ENCODE results near the gene DBH. TPM values are rescaled to one million over a fixed set of nuclear protein-coding genes. Genes with fewer than 3 reads are reported as not detected.
"Not testable (repeated sequence)": the region's sequence is repeated elsewhere in the genome, so short reads cannot be mapped to it uniquely, and the experiment has no call there.

Gene DBH
- total and polyA plus RNA-seq, 8 donors = 0.08 to 0.09 TPM; not detected in 6

DNA sequence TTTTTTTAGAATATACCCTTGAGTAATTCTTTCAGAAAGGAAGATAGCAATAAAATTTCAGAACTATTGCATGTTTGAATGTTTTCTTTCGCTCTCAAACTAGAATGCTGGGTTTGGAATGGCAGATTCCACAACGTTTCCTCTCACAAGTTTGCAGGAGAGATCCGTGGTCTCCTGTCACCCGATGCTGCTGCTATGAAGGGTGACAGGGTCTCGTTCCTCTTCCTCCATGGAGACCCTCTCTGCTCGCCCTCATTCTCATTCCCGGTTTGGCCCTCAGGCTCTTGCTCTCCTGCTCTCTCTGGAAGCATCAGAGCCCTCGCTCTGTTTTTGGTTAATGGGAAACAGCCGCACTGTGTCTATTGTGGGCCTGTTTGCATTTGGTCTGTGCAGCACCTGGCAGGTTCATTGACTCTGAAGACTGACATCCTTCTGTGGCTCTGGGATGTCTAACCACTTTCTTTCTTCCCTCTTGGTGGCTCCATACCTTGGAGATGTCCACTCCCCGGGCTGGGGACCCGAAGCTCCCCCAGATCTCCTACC, 14.4 kb upstream of the DBH start:
- TF ChIP-seq, protein P1, sequence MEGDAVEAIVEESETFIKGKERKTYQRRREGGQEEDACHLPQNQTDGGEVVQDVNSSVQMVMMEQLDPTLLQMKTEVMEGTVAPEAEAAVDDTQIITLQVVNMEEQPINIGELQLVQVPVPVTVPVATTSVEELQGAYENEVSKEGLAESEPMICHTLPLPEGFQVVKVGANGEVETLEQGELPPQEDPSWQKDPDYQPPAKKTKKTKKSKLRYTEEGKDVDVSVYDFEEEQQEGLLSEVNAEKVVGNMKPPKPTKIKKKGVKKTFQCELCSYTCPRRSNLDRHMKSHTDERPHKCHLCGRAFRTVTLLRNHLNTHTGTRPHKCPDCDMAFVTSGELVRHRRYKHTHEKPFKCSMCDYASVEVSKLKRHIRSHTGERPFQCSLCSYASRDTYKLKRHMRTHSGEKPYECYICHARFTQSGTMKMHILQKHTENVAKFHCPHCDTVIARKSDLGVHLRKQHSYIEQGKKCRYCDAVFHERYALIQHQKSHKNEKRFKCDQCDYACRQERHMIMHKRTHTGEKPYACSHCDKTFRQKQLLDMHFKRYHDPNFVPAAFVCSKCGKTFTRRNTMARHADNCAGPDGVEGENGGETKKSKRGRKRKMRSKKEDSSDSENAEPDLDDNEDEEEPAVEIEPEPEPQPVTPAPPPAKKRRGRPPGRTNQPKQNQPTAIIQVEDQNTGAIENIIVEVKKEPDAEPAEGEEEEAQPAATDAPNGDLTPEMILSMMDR (IDR thresholded peaks at IDR 0.05) = no peak
- Histone ChIP-seq H3K4me3 (no peak overlapping the region), H3K27me3 (peaks cover 0 to 2% (median 0%) of the 10 kb centered on the region in 4 donors), H3K27ac (no peak overlapping the region), H3K4me1 (no peaks in the 10 kb centered on the region), H3K9me3 (no peaks in the 10 kb centered on the region), H3K36me3 (no peaks in the 10 kb centered on the region)
- 52 to 60% methylated on average over 11 of the region's 11 CpGs for WGBS, 2 donors
- intact Hi-C loops (cut with DNase I) = no loop called here
- FAIRE-seq = no peak
- no peak for DNase-seq
- ATAC-seq = no peak

DNA sequence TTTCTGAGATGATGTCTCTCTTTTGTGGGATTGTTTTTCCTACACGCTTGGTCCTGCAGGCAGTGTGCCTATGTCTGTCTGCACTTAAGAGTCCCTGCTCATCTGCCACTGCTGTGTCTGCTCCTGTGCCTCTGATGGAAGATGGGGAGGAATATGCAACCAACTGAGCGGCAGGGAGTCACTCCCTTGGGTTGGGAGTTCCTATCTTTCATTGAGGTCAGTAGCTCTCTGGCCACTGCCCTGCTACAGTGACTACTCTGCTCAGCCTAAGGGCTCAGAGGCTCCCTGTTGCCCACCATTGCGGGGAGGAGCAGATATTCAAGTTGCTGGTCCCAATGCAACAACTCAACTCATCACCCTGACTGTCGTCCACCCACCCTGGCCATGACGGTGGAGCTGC, 13.6 kb upstream of the DBH start:
- TF ChIP-seq, protein P1 (IDR thresholded peaks at IDR 0.05) = no peak
- ATAC-seq (no peak), DNase-seq (no peak), FAIRE-seq (no peak)
- WGBS, 2 donors = 35 to 65% methylated on average over 5 of the region's 5 CpGs
- no peaks in the 10 kb centered on the region for H3K27me3 ChIP-seq
- no peaks in the 10 kb centered on the region for H3K36me3 ChIP-seq
- no peaks in the 10 kb centered on the region for H3K4me1 ChIP-seq
- H3K4me3 ChIP-seq = no peak overlapping the region
- H3K9me3 ChIP-seq = no peaks in the 10 kb centered on the region
- intact Hi-C loops (cut with DNase I) = no loop called here
- H3K27ac ChIP-seq = no peak overlapping the region

DNA sequence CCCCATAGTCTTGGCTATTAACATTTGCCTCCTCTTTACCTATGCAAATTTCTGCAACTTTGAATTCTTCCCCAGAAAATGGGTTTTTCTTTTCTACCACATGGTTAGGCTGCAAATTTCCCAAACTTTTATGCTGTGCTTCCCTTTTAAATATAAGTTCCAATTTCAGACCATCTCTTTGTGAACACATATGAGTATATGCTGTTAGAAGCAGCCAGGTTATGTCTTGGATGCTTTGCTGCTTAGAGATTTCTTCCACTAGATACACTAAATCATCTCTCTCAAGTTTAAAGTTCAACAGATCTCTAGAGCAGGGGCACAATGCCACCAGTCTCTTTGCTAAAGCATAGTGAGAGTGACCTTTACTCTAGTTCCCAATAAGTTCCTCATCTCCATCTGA, 10.2 kb upstream of the DBH start:
- FAIRE-seq; H3K4me1 ChIP-seq; ATAC-seq; H3K27ac ChIP-seq; H3K27me3 ChIP-seq; H3K9me3 ChIP-seq; H3K36me3 ChIP-seq; H3K4me3 ChIP-seq; intact Hi-C loops (cut with DNase I); DNase-seq: not testable (repeated sequence)

DNA sequence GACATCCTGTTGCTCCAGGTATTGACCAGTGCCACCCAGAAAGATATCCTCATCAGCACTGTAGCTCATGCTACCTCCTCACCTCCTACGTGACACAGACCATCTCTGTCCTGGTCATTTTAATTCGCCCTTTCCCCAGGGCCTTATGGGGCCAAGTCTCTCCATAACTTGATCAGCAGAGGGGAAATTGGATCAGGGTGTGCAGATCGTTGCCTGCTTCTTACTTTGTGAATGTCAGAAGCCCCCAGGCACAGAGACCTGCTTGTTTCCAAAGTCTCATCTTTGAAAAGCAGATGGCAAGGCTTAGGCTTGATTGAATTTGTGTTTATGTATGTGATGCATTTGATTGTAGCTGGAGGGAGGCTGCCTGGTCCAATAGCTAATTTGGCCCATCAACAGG, 8.8 kb upstream of the DBH start:
- Histone ChIP-seq H3K4me1 (no peaks in the 10 kb centered on the region), H3K36me3 (no peaks in the 10 kb centered on the region), H3K27ac (no peak overlapping the region), H3K27me3 (no peaks in the 10 kb centered on the region), H3K4me3 (no peak overlapping the region), H3K9me3 (no peaks in the 10 kb centered on the region)
- WGBS, 2 donors = 67 to 75% methylated on average over 3 of the region's 3 CpGs
- FAIRE-seq (no peak), DNase-seq (no peak), ATAC-seq (no peak)
- TF ChIP-seq, protein P1 (IDR thresholded peaks at IDR 0.05) = no peak
- intact Hi-C loops (cut with DNase I) = no loop called here

DNA sequence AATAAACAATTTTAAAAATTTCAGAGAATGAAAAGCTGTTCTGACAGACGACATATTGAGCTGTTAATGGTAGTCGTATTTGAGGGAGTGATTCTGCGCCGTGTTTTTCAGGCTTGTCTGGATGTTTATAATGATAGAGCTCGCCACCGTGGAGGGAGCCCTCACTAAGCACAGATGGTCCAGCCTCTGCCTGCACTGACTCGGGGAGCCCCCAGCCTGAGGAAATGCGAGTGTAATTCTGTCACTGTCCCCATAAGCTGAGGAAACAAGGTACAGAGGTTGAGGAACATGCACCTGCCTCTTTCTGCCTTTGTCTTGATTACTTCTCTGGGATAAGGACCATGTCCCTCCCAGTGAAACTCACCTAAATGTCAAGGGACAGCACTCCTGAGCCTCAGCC, 7.4 kb upstream of the DBH start:
- no peak for ATAC-seq
- intact Hi-C loops (cut with DNase I) = no loop called here
- Histone ChIP-seq H3K27ac (no peak overlapping the region), H3K27me3 (no peaks in the 10 kb centered on the region), H3K4me1 (no peaks in the 10 kb centered on the region), H3K36me3 (no peaks in the 10 kb centered on the region), H3K9me3 (no peaks in the 10 kb centered on the region), H3K4me3 (no peak overlapping the region)
- TF ChIP-seq, protein P1 (IDR thresholded peaks at IDR 0.05) = no peak
- 65 to 69% methylated on average over 8 of the region's 8 CpGs for WGBS, 2 donors
- FAIRE-seq = no peak
- DNase-seq = no peak
